ENCODE data around the gene ESRRA. TPM values are rescaled to one million over a fixed set of nuclear protein-coding genes. Genes with fewer than 3 reads are reported as not detected.

The ESRRA gene
- total RNA-seq, 6 experiments from 2014 or later, result 28.5 to 82.6 (median 47.7) TPM

- H3K27me3 ChIP-seq, result no peaks in the 10 kb centered on the region
- no peak for TF ChIP-seq POLR2A (IDR thresholded peaks at IDR 0.05)
- TF ChIP-seq CTCF (IDR thresholded peaks at IDR 0.05), result no peak
- no peaks in the 10 kb centered on the region for H3K9me3 ChIP-seq
- H3K4me3 ChIP-seq, result no peak overlapping the region
- no peak for DNase-seq
- WGBS (ENCODE audit: insufficient coverage, low coverage, low lambda C conversion rate, missing lambda C conversion rate), result 55% methylated on average over 11 of the region's 13 CpGs
- H3K36me3 ChIP-seq, result no peaks in the 10 kb centered on the region
- no peak overlapping the region for H3K27ac ChIP-seq
- intact Hi-C loops (cut with DNase I), result no loop called here
- ATAC-seq, result peak in 2 of 4 donors; percentile 23 to 76
- H3K4me1 ChIP-seq, result no peaks in the 10 kb centered on the region
Measured at GRCh38 chr11:64334764-64335735, 29.7 kb downstream of the ESRRA start.

GRCh38 chr11:64337538-64338249 lies 32.4 kb downstream of the ESRRA start:
- Histone ChIP-seq H3K4me3 (no peak overlapping the region), H3K27me3 (no peaks in the 10 kb centered on the region), H3K36me3 (no peaks in the 10 kb centered on the region), H3K4me1 (peaks cover 0 to 6% (median 2%) of the 10 kb centered on the region in 4 donors), H3K27ac (no peak overlapping the region), H3K9me3 (no peaks in the 10 kb centered on the region)
- 63% methylated on average over 8 of the region's 8 CpGs for WGBS (ENCODE audit: insufficient coverage, low coverage, low lambda C conversion rate, missing lambda C conversion rate)
- DNase-seq (no peak), ATAC-seq (no peak)
- intact Hi-C loops (cut with DNase I), result no loop called here
- TF ChIP-seq CTCF (IDR thresholded peaks at IDR 0.05) (no peak), POLR2A (IDR thresholded peaks at IDR 0.05) (no peak)

GRCh38 chr11:64338716-64339115 lies 33.4 kb downstream of the ESRRA start:
- no peak overlapping the region for H3K4me3 ChIP-seq
- peaks cover 0 to 11% (median 2%) of the 10 kb centered on the region in 4 donors for H3K4me1 ChIP-seq
- ATAC-seq, result no peak
- no peak overlapping the region for H3K27ac ChIP-seq
- WGBS (ENCODE audit: insufficient coverage, low coverage, low lambda C conversion rate, missing lambda C conversion rate), result 100% methylated on average over 1 of the region's 8 CpGs
- H3K36me3 ChIP-seq, result no peaks in the 10 kb centered on the region
- H3K27me3 ChIP-seq, result no peaks in the 10 kb centered on the region
- TF ChIP-seq POLR2A (IDR thresholded peaks at IDR 0.05), result no peak
- no peak for TF ChIP-seq CTCF (IDR thresholded peaks at IDR 0.05)
- intact Hi-C loops (cut with DNase I), result no loop called here
- H3K9me3 ChIP-seq, result no peaks in the 10 kb centered on the region
- no peak for DNase-seq

- intact Hi-C loops (cut with DNase I), result no loop called here
- H3K9me3 ChIP-seq, result no peaks in the 10 kb centered on the region
- 51% methylated on average over 4 of the region's 4 CpGs for WGBS (ENCODE audit: insufficient coverage, low coverage, low lambda C conversion rate, missing lambda C conversion rate)
- H3K36me3 ChIP-seq, result no peaks in the 10 kb centered on the region
- ATAC-seq (no peak), DNase-seq (no peak)
- TF ChIP-seq CTCF (IDR thresholded peaks at IDR 0.05) (no peak), POLR2A (IDR thresholded peaks at IDR 0.05) (no peak)
- peaks cover 0 to 11% (median 2%) of the 10 kb centered on the region in 4 donors for H3K4me1 ChIP-seq
- no peaks in the 10 kb centered on the region for H3K27me3 ChIP-seq
- H3K4me3 ChIP-seq, result no peak overlapping the region
- H3K27ac ChIP-seq, result no peak overlapping the region
Measured at GRCh38 chr11:64339286-64339685, 34.0 kb downstream of the ESRRA start.
